Measurements from ENCODE around the gene NFATC2IP.

DNA sequence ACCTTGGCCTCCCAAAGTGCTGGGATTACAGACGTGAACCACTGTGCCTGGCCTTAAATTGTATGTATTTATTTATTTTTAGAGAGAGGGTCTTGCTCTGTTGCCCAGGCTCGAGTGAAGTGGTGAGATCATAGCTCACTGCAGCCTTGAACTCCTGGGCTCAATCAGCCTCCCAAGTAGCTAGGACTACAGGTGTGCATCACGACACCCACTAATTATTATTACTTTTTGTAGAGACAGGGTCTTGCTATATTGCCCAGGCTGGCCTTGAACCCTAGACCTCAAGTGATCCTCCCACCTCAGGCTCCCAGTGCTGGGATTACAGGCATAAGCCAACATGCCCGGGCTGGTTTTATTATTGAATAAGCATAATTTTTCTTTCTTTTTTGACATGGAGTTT, 4.1 kb upstream of the NFATC2IP start:
- TF ChIP-seq ZFX (IDR thresholded peaks at IDR 0.05; ENCODE audit: borderline replicate concordance) = no peak
- TF ChIP-seq, protein P1, sequence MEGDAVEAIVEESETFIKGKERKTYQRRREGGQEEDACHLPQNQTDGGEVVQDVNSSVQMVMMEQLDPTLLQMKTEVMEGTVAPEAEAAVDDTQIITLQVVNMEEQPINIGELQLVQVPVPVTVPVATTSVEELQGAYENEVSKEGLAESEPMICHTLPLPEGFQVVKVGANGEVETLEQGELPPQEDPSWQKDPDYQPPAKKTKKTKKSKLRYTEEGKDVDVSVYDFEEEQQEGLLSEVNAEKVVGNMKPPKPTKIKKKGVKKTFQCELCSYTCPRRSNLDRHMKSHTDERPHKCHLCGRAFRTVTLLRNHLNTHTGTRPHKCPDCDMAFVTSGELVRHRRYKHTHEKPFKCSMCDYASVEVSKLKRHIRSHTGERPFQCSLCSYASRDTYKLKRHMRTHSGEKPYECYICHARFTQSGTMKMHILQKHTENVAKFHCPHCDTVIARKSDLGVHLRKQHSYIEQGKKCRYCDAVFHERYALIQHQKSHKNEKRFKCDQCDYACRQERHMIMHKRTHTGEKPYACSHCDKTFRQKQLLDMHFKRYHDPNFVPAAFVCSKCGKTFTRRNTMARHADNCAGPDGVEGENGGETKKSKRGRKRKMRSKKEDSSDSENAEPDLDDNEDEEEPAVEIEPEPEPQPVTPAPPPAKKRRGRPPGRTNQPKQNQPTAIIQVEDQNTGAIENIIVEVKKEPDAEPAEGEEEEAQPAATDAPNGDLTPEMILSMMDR (IDR thresholded peaks at IDR 0.05) = no peak
